Nephron progenitor cell (in vitro differentiated cells): Measurements from ENCODE around the gene IL31RA.

Source experiments
- DNase-seq: peaks from one replicate; pipeline ENCODE4 v3.0.0; 2021
- H3K27ac Mint-ChIP-seq: 2 replicates; pipeline ENCODE4 v1.8.0; 2021; ENCODE audit warnings: mild to moderate bottlenecking, moderate library complexity, mixed read lengths
- H3K27me3 Mint-ChIP-seq: 2 replicates; pipeline ENCODE4 v1.8.0; 2021; ENCODE audit warnings: mild to moderate bottlenecking, low read depth, mixed read lengths; ENCODE audit not compliant: poor library complexity
- H3K36me3 Mint-ChIP-seq: 2 replicates; pipeline ENCODE4 v1.8.0; 2021; ENCODE audit warnings: low read depth, mixed read lengths
- H3K4me1 Mint-ChIP-seq: 2 replicates; pipeline ENCODE4 v1.8.0; 2021; ENCODE audit warnings: mixed read lengths
- H3K4me3 Mint-ChIP-seq: 2 replicates; pipeline ENCODE4 v1.8.0; 2021; ENCODE audit warnings: mild to moderate bottlenecking, moderate library complexity, mixed read lengths
- H3K9me3 Mint-ChIP-seq: 2 replicates; pipeline ENCODE4 v1.8.0; 2021; ENCODE audit warnings: mild to moderate bottlenecking, moderate library complexity, mixed read lengths
- TF ChIP-seq, protein P1 (sequence below): fragments of 200-600 bp; sonication (generic); IDR thresholded peaks from 2 replicates; pipeline ENCODE4 v1.5.0; 2021; ENCODE audit warnings: antibody characterized with exemption

IL31RA gene

GRCh38 chr5:55869847-55870246 lies 18.7 kb downstream of the IL31RA start:
- Mint-ChIP-seq H3K36me3 (no peaks in the 10 kb centered on the region), H3K27me3 (no peaks in the 10 kb centered on the region)

DNA sequence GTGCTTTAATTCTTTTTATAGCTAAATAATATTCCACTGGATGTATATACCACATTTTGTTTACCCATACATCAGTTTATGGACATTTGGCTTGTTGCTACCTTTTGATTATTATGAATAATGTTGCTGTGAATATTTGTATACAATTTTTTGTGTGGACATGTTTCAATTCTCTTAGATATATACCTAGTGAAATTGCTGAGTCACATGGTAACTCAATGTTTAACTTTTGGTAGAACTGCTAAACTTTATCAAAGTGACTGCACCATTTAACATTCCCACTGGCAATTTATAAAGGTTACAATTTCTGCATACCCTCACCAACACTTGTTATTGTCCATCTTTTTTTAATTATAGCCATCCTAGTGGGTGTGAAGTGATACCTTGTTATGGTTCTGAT lies 22.1 kb downstream of the IL31RA start:
- no peaks in the 10 kb centered on the region for H3K4me1 Mint-ChIP-seq
- TF ChIP-seq, protein P1, sequence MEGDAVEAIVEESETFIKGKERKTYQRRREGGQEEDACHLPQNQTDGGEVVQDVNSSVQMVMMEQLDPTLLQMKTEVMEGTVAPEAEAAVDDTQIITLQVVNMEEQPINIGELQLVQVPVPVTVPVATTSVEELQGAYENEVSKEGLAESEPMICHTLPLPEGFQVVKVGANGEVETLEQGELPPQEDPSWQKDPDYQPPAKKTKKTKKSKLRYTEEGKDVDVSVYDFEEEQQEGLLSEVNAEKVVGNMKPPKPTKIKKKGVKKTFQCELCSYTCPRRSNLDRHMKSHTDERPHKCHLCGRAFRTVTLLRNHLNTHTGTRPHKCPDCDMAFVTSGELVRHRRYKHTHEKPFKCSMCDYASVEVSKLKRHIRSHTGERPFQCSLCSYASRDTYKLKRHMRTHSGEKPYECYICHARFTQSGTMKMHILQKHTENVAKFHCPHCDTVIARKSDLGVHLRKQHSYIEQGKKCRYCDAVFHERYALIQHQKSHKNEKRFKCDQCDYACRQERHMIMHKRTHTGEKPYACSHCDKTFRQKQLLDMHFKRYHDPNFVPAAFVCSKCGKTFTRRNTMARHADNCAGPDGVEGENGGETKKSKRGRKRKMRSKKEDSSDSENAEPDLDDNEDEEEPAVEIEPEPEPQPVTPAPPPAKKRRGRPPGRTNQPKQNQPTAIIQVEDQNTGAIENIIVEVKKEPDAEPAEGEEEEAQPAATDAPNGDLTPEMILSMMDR: no peak

More at GRCh38 chr5:55869847-55870246, 18.7 kb downstream of the IL31RA start:
- TF ChIP-seq, protein P1: no peak
- H3K9me3 Mint-ChIP-seq: no peaks in the 10 kb centered on the region
- no peak overlapping the region for H3K4me3 Mint-ChIP-seq
- no peaks in the 10 kb centered on the region for H3K4me1 Mint-ChIP-seq
- DNase-seq: no peak
- H3K27ac Mint-ChIP-seq: no peak overlapping the region

GRCh38 chr5:55877655-55878054 lies 26.5 kb downstream of the IL31RA start:
- no peak overlapping the region for H3K27ac Mint-ChIP-seq
- H3K9me3 Mint-ChIP-seq: peaks cover 11% of the 10 kb centered on the region
- TF ChIP-seq, protein P1: no peak
- H3K36me3 Mint-ChIP-seq: no peaks in the 10 kb centered on the region
- no peaks in the 10 kb centered on the region for H3K4me1 Mint-ChIP-seq
- H3K27me3 Mint-ChIP-seq: no peaks in the 10 kb centered on the region
- DNase-seq: no peak
- H3K4me3 Mint-ChIP-seq: no peak overlapping the region

More for the DNA sequence above, 22.1 kb downstream of the IL31RA start:
- DNase-seq: no peak
- Mint-ChIP-seq H3K27ac (no peak overlapping the region), H3K4me3 (no peak overlapping the region), H3K9me3 (peaks cover 9% of the 10 kb centered on the region), H3K27me3 (no peaks in the 10 kb centered on the region), H3K36me3 (no peaks in the 10 kb centered on the region)

GRCh38 chr5:55880453-55880852 lies 29.3 kb downstream of the IL31RA start:
- Mint-ChIP-seq H3K4me3 (no peak overlapping the region), H3K4me1 (no peaks in the 10 kb centered on the region), H3K27me3 (no peaks in the 10 kb centered on the region), H3K36me3 (no peaks in the 10 kb centered on the region), H3K9me3 (peaks cover 11% of the 10 kb centered on the region), H3K27ac (no peak overlapping the region)
- TF ChIP-seq, protein P1: no peak
- DNase-seq: no peak

GRCh38 chr5:55885359-55885758 lies 34.2 kb downstream of the IL31RA start:
- H3K4me1 Mint-ChIP-seq: no peaks in the 10 kb centered on the region
- TF ChIP-seq, protein P1: no peak
- H3K36me3 Mint-ChIP-seq: no peaks in the 10 kb centered on the region
- no peak overlapping the region for H3K27ac Mint-ChIP-seq
- DNase-seq: no peak
- no peaks in the 10 kb centered on the region for H3K27me3 Mint-ChIP-seq
- H3K9me3 Mint-ChIP-seq: no peaks in the 10 kb centered on the region
- H3K4me3 Mint-ChIP-seq: no peak overlapping the region

GRCh38 chr5:55888205-55888604 lies 37.0 kb downstream of the IL31RA start:
- Mint-ChIP-seq H3K9me3 (peaks cover 19% of the 10 kb centered on the region), H3K4me1 (no peaks in the 10 kb centered on the region), H3K27me3 (no peaks in the 10 kb centered on the region), H3K4me3 (no peak overlapping the region), H3K36me3 (no peaks in the 10 kb centered on the region), H3K27ac (no peak overlapping the region)
- DNase-seq: no peak
- TF ChIP-seq, protein P1: no peak
